CD4-positive, alpha-beta T cell treated with Interferon gamma for 1 hour (primary cell): ENCODE results near the gene HK2.

Experiments used
- DNase-seq: peaks from one replicate; pipeline ENCODE4 v3.0.0-alpha.2; 2020

HK2 gene

DNA sequence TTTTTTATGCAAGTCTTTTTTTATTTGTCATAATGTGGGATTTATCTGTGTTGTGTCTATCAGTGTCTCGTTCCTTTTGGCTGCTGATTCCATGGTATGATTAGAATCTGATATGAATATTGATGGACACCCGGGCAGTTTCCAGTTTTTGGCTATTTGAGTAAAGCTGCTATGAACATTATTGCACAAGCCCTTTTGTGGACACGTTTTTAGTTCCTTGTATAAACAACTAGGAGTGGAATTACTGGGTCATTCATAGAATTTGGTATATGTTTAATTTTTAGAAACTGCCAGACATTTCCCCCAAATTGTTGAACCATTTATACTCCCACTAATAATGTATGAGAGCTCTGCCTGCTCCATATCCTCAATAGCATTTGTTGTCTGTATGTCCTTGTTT is 26.6 kb downstream of the HK2 start:
- DNase-seq, result no peak

GRCh38 chr2:74861531-74861930 is 27.6 kb downstream of the HK2 start:
- DNase-seq, result no peak

DNA sequence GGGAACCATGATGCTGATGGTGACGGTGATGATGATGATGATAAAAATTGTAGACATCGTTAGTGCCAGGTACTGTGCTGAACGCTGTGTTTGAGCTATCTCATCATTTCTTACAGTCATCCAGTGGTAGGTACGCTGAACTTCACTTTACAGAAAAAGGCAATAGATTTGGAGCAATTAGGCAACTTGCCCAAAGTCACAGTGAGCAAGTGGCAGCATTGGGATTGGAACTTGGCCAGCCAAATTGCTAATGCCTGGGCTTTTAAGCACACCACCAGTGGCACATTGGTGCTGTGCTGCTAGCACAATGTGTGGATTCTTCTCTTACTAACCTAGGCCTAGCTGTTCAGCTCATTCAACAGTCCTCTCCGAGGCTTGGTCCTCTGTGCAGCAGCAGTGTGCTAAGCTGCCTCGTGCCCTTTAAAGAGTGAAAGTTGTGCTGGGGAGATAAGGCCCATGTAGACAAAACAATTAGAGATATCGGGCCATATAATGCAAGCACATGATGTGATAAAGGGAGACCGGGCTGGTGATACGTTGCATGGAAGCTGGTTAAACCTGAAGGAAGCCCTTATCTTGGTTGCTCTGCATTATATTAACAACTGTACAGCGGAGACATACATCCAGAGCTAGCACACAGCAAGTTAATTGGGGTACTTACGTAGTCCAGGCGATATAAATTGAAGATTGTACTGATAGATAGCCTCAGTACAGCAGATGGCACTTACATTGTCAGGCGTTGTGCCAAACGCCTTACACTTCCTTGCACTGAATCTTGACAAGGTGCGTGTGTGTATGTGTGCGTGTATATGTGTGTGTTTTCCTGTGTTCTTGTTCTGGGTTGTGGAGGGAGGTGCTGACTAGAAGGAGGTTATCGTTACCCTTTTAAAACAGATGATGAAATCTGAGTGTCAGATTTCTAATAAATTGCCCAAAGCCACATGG is 28.4 kb downstream of the HK2 start:
- DNase-seq, result no peak

- DNase-seq, result no peak
Measured at GRCh38 chr2:74863802-74864248, 29.9 kb downstream of the HK2 start.

GRCh38 chr2:74864728-74865722 is 31.1 kb downstream of the HK2 start:
- no peak for DNase-seq

- DNase-seq, result no peak
Measured at GRCh38 chr2:74865770-74866674, 32.1 kb downstream of the HK2 start.

DNA sequence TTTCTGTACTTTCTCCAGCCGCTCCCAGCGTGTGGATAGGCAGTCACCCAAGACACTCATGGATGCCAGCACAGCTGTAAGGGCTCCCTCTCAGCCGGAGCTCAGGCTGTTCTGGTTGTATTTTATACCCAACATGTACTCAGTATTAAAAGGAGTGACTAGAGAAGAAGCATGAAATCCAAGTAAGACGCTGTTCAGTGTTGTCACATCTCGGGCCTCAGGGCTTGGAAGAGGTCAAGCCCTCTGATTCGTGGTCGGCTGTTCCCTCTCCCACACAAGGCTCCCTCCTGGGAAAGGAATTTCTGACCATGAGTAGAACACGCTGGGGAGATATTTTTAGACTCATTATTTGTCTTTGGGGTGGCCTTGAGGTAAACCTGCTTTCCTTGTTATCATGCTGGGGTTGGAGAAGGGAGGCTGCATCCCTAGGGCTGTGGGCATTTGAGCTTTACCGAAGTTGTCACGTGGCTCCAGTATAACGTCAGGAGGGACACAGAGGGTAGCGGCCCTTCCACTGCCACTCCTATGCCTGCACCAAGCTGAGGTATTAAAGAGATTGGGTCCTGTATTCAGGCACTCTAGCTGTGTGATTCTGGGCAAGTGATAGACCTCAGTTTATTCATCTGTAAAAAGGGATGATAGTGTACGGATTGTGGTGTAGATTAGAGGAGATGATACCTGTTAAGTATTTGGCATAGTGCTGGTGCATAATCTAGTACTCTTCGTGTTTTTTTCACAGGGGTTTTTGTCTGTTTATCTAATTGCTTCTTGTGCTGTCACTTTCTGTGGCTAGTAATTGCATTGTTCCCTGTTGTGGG is 34.1 kb downstream of the HK2 start:
- DNase-seq, result no peak

- DNase-seq, result no peak
Measured at GRCh38 chr2:74869517-74869916, 35.6 kb downstream of the HK2 start.

- DNase-seq, result no peak
Measured at GRCh38 chr2:74870951-74871350, 37.0 kb downstream of the HK2 start.

DNA sequence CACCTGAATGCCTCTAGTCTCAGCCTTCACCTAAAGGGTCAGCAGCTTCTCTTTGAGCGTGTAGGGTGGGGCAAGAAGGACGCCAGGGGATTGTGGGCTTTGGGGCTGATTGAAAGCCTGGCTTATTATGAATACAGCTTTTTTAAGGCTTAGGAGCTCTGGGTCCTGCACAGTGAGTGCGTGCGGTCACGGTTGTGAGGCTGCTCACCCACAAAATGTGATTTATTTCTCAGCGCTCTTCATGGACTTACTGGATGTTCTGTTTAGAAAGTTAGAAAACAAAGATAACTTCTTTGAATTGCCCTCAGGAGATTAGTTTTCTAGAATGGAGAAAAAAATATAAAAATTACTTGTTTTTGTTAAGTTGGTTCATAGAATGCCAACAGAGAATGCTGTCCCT is 37.5 kb downstream of the HK2 start:
- DNase-seq, result no peak

DNA sequence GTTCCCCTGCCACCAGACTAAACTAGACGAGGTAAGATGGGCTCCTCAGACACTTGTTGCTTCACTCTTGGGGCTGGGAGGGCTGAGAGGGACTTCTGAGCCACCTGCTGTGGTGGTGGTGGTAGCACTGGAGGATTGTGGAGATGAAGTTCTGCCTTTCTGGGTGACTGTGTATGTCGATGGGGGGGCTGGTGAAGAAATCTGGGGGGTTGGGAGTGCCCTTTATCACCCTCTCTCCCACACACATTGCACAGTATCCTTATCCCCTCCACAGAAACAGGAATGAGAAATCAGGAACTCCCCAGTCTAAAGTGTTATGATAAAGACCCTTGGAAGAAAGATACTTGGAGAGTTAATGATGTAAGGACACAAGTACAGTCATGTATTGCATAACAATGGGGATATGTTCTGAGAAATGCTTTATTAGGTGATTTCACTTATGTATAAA is 38.5 kb downstream of the HK2 start:
- DNase-seq, result no peak

GRCh38 chr2:74873012-74873665 is 39.2 kb downstream of the HK2 start:
- DNase-seq, result no peak

DNA sequence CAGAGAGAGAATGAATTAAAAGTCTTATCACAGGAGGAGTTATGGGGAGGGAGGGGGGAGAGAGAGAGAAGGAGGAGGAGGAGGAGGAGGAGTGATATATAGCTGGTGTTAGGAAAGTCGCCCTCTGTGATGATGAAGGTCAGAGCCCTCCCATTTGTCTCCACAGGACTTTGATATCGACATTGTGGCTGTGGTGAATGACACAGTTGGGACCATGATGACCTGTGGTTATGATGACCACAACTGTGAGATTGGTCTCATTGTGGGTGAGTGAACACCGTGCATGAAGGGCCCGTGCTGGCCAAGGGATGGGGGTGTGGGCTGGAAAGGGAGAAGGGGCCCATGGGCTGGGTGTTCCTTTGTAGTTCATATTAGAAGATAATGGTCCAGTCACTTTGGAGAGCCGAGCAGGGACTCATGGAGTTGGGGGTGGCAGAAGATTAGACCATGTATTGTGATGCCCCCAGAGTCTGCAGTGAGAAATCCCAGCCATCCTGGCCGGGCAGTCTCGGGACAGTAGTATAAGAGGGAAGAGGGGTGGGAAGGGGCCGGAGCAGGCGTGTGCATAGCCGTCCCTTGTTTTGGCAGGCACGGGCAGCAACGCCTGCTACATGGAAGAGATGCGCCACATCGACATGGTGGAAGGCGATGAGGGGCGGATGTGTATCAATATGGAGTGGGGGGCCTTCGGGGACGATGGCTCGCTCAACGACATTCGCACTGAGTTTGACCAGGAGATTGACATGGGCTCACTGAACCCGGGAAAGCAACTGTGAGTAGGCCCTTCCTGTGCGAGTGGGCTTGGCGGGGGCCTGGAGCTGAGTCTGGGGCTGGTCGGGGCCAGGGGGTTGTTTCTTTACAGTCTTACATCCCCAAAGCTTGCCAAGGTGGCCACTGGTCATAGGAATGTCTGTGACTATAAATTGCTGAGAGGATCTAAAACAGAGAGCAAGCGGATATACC is 40.0 kb downstream of the HK2 start:
- no peak for DNase-seq

DNA sequence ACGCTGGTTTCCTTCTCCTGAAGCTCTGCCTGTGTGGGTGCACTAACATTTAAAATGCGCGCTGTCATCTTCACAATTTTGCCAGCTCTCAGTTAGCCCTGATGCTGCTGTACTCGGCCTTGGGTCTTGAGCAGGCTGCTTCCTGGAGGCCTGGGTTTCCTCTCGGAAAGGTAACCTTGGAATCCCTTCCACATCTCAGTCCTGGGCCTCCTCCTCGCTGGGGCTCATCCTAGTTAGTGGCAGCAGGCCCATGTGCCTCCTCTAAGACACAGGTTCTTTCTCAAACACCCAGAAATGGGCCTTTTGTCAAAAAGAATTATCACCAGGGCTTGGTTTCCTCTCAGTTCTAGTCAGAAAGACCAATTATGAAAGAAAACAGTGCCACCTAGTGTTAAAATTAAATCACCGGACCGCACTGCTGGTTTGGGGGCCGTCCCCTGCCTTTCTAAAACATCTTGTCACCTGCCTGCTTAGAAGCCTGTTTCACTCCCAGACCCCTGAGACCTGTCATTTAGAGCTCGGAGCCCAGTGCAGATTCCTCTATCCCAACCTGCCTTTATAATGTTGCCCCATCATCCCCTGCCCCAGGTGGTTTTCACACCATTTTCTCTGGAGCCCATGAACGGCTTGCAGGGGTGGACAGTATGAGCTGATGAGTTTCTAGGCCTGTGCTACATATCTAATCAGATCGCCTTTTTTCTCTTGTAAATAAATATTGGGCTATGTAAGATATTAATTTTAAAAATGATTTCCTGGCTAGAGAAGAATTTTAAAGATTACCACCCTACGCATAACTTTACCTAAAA is 42.4 kb downstream of the HK2 start:
- peak; percentile 29 for DNase-seq

- no peak for DNase-seq
Measured at GRCh38 chr2:74877376-74877775, 43.4 kb downstream of the HK2 start.

- DNase-seq, result no peak
Measured at GRCh38 chr2:74877781-74878433, 44.0 kb downstream of the HK2 start.

GRCh38 chr2:74878551-74878950 is 44.6 kb downstream of the HK2 start:
- DNase-seq, result no peak

DNA sequence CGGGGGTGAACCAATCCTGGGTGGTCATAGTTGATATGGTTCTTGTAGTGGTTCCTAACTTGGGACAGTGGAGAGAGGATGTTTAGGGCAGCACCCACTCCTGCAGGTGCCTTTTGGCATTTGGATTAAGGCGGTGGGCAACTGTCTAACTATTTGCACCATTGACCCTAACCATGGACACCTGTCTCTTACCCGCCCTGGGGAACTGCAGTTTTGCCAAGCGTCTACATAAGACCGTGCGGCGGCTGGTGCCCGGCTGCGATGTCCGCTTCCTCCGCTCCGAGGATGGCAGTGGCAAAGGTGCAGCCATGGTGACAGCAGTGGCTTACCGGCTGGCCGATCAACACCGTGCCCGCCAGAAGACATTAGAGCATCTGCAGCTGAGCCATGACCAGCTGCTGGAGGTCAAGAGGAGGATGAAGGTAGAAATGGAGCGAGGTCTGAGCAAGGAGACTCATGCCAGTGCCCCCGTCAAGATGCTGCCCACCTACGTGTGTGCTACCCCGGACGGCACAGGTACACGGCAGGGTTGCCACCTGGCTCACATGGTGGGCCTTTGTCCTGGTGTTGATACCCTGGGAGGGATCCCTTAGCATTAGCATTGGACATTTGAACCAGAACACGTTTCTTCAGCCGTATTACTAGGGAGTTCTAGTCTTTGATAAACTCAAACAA is 46.3 kb downstream of the HK2 start:
- no peak for DNase-seq
